Measurements from ENCODE around the gene UROC1. TPM values are rescaled to one million over a fixed set of nuclear protein-coding genes. Genes with fewer than 3 reads are reported as not detected.
A peak's percentile ranks its signal among the peaks of the same experiment; 100 is the strongest.

The UROC1 gene
- total RNA-seq, 4 donors from 2014 or later, result not detected

- peaks cover 36% of the 10 kb centered on the region for H3K27me3 ChIP-seq
- no peak for DNase-seq (ENCODE audit: low spot score in 2 of 2)
- H3K9me3 ChIP-seq, result no peaks in the 10 kb centered on the region
- peak within 1 kb of the TSS; percentile 50 for H3K4me3 ChIP-seq
- no peak within 1 kb of the TSS for H3K27ac ChIP-seq
- TF ChIP-seq POLR2AphosphoS5 (IDR thresholded peaks at IDR 0.05) (no peak), POLR2A (IDR thresholded peaks at IDR 0.05) (no peak), EP300 (IDR thresholded peaks at IDR 0.05) (no peak), CTCF (IDR thresholded peaks at IDR 0.05) (no peak)
- 0% methylated on average over 14 of the region's 56 CpGs for WGBS
- peaks cover 14% of the 10 kb centered on the region for H3K4me1 ChIP-seq
- H3K36me3 ChIP-seq, result no peaks in the 10 kb centered on the region
Measured at GRCh38 chr3:126523745-126524428, 6.3 kb upstream of the UROC1 start, which contains the start of gene CHST13. TSS of gene CHST13 (plus strand) at chr3:126524155. CDS start at chr3:126524333, 178 bp downstream.

- Histone ChIP-seq H3K27ac (no peak overlapping the region), H3K36me3 (no peaks in the 10 kb centered on the region), H3K9me3 (no peaks in the 10 kb centered on the region), H3K4me1 (peaks cover 14% of the 10 kb centered on the region), H3K27me3 (peaks cover 41% of the 10 kb centered on the region), H3K4me3 (no peak overlapping the region)
- TF ChIP-seq CTCF (IDR thresholded peaks at IDR 0.05) (peak; percentile 72 to 89), POLR2AphosphoS5 (IDR thresholded peaks at IDR 0.05) (no peak), EP300 (IDR thresholded peaks at IDR 0.05) (no peak), POLR2A (IDR thresholded peaks at IDR 0.05) (no peak)
- DNase-seq (ENCODE audit: low spot score in 2 of 2), result no peak
- 2% methylated on average over 6 of the region's 6 CpGs for WGBS
Measured at GRCh38 chr3:126522363-126522788, 4.8 kb upstream of the UROC1 start.

GRCh38 chr3:126521122-126521891, 3.7 kb upstream of the UROC1 start:
- Histone ChIP-seq H3K27ac (no peak overlapping the region), H3K4me1 (peaks cover 14% of the 10 kb centered on the region), H3K9me3 (no peaks in the 10 kb centered on the region), H3K27me3 (peaks cover 41% of the 10 kb centered on the region), H3K4me3 (no peak overlapping the region), H3K36me3 (no peaks in the 10 kb centered on the region)
- DNase-seq (ENCODE audit: low spot score in 2 of 2), result no peak
- WGBS, result 52% methylated on average over 9 of the region's 11 CpGs
- TF ChIP-seq CTCF (IDR thresholded peaks at IDR 0.05) (no peak), POLR2AphosphoS5 (IDR thresholded peaks at IDR 0.05) (no peak), EP300 (IDR thresholded peaks at IDR 0.05) (no peak), POLR2A (IDR thresholded peaks at IDR 0.05) (no peak)

- 87% methylated on average over 9 of the region's 10 CpGs for WGBS
- Histone ChIP-seq H3K36me3 (no peaks in the 10 kb centered on the region), H3K4me1 (peaks cover 14% of the 10 kb centered on the region), H3K27ac (no peak overlapping the region), H3K9me3 (no peaks in the 10 kb centered on the region), H3K27me3 (peaks cover 37% of the 10 kb centered on the region), H3K4me3 (no peak overlapping the region)
- DNase-seq (ENCODE audit: low spot score in 2 of 2), result no peak
- TF ChIP-seq POLR2A (IDR thresholded peaks at IDR 0.05), result no peak
- TF ChIP-seq POLR2AphosphoS5 (IDR thresholded peaks at IDR 0.05), result no peak
- TF ChIP-seq CTCF (IDR thresholded peaks at IDR 0.05), result no peak
- TF ChIP-seq EP300 (IDR thresholded peaks at IDR 0.05), result no peak
Measured at GRCh38 chr3:126519506-126520455, 2.2 kb upstream of the UROC1 start.
